HG03457 (cell line): ENCODE measurements around the gene GALNT11.
"Not testable (repeated sequence)": the region's sequence is repeated elsewhere in the genome, so short reads cannot be mapped to it uniquely, and the experiment has no call there.

Source experiments
- ATAC-seq: cut with Tn5 transposase; IDR thresholded peaks from one replicate; pipeline ENCODE4 v1.9.1; 2021; ENCODE audit warnings: moderate number of reproducible peaks; ENCODE audit not compliant: unreplicated experiment

The GALNT11 gene

DNA sequence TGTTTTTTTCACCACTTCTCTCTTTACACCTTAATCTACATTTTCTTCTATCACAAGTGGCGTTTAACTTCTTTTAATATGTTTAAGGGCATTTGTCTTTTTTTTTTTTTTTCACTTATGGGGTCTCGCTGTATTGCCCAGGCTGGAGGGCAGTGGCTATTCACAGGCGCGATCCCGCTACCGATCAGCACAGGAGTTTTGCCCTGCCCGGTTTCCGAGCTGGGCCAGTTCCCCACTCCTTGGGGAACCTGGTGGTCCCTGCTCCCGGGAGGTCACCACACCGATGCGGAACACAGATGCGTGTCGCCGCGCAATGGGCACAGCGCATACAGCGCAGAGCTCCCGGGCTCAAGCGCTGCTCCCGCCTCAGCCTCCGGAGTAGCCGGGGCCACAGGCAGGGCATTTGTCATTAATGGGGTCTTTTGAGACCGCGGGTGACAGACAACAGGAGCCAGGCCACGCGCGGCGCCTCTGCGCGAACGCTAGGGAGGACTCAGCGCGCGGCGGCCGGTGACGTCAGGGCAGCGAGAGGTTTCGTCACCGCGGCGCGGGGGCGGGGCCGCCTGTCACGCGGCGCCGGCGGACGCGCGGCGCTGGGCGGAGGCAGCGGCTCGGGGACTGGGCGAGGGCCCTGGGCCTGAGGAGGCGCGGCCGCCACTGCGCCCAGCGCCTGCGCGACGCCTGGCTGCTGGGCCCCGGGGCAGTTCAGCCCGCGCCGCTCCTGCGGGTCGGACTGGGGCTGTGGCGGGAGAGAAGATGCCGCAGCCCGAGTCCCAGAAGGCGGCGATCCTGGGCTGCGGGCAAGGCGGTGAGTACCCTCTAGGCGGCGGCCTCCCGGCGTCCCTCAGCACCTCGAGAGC lies at the start of gene GALNT11:
TSS of gene GALNT11 (plus strand) at position 598 of the 860 bp plus-strand sequence. CDS start 68,554 bp downstream, outside the sequence.
- ATAC-seq, result peak; percentile 98

DNA sequence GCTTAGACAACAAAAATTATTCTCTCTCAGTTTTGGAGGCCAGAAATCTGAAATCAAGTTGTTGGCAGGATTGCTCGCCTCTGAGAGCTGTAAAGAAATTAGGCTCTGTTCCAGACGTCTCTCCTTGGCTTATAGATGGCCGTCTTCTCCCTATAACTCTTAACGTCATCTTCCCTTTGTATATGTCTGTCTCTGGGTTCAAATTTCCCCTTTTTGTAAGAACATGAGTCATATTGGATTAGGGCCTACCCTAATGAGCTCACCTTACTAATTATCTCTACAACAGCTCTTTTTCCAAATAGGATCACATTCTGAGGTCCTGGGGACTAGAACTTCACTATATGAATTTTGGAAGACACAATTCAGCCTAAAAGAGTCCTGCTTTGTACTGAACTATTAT lies 46.9 kb upstream of the GALNT11 start:
- ATAC-seq, result no peak

DNA sequence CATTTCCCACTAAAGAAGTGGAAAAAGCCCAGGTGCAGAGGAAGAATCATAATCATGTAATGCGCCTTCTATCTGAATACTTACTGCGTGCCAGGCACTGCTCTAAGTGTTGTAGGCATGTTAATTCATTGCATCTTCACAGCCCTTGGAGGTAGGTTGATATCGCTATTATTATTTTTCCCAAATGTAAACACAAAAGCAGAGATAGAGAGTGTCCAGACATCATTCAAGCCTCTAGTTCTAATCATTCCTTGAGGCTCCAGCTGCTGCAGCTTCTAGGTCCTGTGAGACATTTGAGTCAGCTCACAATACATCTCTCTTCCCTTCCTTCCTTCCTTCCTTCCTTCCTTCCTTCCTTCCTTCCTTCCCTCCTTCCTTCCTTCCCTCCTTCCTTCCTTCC lies 44.3 kb upstream of the GALNT11 start:
- ATAC-seq, result no peak

DNA sequence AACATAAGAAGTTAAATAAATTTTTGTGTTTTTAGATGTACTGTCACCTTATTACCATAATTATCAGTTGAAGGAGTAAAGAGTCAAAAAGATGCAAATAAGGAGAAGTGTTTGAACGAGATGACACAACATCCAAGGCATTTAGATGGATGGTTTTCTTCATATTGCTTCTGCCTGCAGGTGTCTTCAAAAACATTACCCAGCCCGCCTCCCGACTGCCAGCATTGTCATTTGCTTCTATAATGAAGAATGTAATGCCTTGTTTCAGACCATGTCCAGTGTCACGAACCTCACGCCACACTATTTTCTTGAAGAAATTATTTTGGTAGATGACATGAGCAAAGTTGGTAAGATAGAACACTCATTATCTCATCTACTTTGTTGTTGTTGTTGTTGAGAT lies 42.7 kb upstream of the GALNT11 start:
- ATAC-seq, result no peak

DNA sequence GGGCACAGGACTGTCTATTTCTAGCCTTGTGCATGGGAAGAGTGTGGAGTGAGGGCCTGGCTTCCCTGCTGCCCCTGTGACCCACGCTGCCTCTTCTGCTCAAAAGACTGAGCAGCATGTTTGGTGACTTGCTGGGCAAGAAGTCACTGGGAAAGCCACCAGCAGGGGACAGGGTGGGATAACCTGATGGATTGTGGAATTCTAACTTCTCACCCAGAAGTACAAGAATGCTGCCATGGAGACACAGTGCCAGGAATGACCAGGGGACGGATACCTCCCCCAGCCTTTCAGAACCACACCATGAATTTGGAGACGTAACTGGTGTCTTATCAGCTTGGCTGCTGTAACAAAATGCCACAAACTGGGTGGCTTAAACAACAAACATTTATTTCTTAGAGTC lies 40.9 kb upstream of the GALNT11 start:
- ATAC-seq, result no peak

DNA sequence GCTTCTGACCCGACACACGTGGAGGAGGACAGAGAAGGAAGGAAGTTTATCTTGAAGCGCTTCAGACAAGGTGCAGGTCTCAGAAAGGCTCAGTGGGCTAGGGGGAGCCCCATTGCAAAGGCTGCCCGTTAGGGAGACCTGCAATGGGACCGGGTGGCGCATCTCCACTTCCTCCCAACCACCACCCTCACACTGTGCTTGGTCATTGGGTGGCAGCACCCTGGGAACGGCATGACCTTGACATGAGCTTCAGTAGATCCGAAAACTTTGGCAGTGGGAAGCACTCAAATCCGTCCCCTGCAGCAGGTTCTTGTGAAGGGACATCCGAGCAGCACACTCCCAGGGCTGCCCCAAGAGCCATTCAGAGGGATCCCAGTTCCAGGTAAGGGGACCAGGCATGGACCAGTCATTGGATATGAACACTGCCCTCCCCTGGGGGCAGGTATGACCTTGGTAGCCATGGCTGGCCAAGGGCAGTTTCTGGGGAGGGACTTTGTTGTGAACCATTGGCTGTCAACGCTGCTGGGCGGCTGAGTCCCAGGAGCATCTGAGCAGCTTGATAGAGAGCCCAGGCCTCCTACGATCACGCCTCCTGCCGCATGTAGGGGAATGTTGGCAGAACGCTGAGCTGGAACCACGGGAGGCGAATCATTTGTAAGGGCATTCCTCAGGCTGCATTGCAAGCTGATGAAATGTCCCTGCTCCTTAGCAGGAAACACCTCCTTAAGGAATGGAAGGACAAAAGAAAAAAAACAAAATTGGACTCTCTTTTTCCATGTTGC lies 37.5 kb upstream of the GALNT11 start:
- ATAC-seq, result no peak

DNA sequence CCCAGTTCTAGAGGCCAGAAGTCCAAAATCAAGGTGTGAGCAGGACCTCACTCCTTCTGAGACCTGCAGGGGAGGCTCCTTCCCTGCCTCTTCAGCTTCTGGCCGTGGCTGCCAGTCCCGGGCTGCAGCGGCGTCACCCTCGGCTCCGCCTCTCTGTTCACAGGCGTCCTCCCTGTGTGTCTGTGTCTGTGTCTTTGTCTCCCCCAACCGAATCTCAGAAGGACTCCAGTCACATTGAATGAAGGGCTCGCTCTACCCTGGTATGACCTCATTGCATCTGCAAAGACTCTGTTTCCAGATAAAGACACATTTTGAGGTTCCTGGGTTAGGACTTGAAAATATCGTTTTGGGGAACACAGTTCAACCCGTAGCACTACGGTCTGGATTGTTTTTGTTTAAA lies 33.1 kb upstream of the GALNT11 start:
- ATAC-seq, result no peak

DNA sequence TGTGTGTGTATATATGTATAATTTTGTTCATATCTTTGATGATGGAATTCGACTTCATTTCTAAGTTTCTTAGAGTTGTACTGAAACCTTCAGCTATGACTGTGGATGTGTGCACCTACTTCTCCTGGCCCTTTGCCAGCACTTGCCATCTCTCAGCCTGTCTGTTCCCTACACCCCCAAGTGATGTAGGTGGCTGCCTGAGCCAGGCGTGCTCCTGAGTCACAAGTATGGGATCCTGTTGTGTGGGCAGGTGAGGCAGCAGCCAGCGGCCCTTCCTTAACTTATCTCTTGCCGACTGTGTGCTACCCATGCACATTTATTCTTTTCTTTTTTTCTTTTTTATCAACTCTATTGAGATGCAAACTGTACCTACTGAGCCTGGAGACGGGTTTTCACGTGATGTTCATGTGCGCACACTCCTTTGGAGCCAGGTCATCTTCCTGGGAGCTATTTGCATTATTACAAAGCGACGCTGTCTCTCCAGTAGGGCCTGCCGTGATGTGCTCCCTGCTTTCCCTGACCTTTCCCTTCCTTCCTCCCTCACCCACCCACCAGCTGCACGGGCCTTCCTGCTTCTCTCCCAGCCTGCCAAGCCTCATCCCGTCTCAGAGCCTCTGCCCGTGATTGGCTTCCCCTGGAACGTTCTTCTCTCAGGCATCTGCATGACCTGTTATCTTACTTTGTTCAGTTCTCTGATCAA lies 31.3 kb upstream of the GALNT11 start:
- no peak for ATAC-seq

DNA sequence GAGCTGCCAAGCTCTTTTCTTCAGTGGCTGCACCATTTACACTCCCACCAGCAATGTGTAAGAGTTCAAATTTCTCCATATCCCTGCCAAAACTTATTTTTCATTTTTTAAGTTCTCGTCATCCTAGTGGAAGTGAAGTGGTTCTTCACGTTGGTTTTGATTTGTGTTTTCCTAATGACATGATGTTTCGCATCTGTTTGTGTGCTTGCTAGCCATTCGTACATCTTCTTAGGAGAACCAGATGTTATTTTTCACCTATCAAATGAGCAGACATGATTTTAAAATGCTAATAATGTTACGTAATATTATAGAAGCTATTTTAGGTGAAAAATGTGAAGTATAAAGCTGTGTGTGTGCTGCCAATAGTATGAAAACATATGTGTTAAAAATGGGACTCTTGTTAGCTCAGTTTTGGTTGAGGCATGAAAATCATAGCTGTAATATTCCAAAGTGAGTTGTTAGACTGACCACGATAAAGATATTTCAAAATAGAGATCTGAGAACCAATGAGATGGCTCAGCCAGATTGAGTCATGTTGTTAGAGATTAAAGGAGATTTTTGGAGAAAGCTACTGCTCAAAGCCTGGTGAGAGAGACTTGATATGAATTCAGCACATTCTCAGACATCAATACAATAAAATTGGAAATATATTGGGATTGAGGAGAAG lies 25.9 kb upstream of the GALNT11 start:
- ATAC-seq, result no peak

DNA sequence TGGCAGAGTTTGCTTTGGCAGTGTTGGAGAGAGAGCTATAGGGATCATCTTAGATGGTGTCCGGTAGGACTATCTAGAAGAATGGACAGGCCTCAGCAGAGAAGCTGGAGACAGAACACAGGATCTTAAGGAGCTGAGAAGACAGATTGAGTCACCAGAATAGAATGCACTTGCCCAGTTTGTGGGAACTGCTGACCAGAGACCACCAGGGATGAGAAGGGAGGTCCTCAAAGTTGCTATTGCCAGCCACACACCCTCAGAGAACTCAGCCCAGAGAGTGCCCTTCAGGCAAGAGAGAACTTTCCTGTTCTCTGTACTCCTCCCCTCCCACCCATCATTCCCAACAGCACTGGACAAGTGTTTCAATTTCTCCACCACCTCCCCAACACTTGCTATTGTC lies 25.3 kb upstream of the GALNT11 start:
- no peak for ATAC-seq

DNA sequence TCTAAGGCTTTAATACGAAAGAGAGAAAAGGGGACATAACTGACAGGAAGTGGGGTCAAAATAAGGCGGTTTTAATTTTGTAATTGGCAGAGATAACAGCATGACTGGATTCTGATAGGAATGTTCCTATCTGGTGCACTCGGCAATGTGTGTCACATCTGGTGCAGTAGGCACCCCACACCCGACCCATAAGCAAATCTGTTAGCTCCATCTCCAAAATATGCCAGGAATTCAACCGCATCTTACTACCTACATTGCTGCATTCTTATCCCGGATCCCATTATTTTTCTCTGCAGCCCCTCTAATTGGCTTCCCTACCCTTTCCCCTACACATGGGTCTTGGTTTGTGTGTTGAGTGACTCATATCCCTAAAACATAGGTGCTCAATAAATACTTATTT lies 19.1 kb upstream of the GALNT11 start:
- ATAC-seq, result no peak

DNA sequence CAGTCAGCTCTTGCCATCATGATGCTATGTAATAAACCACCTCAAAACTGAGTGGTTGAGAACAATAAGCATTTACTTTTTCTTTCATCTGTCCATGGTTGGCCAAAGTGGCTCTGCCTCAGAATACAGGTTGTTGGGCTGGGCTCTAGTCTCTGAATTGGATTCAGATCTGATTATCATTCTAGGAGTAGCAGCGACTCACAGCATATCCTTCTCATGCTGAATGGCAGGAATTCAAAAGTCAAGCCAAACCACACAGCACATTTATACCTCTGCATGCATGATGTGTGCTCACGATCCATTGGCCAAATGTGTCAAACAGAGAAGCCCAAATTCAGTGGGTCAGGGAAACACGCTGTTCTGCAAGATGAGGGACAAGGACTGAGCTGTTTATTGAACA lies 13.6 kb upstream of the GALNT11 start:
- no peak for ATAC-seq

DNA sequence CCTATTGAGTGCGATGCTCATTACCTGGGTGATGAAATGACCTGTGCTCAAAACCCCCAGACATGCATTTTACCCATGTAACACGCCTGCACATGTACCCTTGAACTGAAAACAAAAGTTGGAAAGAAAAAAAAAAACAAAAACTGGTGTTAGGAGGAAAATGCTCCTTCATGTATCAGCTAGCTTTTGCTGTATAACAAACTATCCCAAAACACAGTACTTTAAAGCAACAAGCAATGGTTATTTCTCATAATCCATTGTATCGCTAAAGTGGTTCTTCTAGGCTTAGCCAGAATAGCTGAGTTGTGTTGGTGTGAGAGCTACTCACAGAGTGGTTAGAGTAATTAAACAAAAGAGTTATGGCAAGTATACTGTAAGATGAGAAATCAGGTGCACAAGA lies 12.2 kb upstream of the GALNT11 start:
- no peak for ATAC-seq

DNA sequence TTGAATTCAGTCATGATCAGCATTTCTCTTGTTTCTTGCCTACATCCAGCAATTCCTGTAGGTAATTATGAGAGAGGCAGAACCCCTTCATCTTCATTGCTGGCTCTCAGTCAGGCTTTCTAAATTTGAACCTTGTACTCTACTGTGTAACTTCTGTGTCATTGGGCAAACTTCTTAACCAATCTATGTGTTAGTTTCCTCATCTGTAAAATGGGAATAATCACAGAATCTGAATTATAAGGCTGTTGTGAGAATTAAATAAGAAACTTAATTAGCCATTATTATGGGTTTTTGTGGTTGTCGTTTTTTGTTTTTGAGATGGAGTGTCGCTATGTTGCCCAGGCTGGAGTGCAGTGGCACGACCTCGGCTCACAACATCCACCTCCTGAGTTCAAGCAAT lies 11.5 kb upstream of the GALNT11 start:
- ATAC-seq, result no peak

DNA sequence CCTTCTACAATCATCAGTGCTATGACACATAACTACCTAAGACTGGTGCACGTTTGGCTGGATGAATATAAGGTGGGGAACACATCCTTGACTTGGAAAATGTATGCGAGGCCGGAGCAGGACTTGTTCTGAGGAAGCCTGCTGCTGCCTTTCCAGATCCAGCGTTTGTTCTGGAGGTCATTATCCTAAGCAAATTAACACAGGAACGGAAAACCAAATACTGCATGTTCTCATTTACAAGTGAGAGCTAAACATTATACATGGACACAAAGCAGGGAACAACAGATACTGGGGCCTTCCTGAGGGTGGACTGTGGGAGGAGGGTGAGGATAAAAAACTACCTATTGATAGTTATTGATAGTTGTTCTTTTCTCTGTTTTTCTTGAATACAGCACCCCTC lies 10.8 kb upstream of the GALNT11 start:
- ATAC-seq, result no peak

DNA sequence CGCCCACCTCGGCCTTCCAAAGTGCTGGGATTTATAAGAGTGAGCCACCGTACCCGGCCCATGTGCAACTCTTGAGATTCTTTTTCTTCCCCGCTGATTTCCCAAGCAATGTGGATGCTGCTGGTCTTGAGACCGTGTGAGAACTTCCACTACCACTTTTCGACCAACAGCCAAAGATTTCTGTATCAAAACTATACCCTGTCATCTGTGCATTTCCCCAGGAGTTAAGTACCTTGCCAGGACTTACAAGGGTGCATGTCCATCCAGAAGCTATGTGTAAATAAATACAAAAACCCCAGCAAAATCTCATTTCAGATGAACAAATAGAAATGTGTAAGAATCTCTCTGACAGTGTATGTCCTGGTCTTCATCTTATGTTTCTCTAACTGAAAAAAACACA lies 9.9 kb upstream of the GALNT11 start:
- no peak for ATAC-seq

DNA sequence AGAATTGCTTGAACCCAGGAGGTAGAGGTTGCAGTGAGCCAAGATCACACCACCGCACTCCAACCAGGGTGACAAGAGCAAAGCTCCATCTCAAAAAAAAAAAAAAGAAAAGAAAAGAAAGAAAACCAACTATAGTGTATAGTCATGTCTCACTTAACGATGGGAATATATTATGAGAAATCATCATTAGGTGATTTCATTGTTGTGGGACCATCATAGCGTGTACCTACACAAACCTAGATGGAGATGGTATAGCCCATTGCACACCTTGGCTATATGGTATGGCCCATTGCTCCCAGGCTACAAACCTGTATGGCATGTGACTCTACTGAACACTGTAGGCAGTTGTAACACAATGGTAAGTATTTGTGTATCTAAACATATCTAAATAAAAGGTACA lies 8.5 kb upstream of the GALNT11 start:
- ATAC-seq, result no peak

DNA sequence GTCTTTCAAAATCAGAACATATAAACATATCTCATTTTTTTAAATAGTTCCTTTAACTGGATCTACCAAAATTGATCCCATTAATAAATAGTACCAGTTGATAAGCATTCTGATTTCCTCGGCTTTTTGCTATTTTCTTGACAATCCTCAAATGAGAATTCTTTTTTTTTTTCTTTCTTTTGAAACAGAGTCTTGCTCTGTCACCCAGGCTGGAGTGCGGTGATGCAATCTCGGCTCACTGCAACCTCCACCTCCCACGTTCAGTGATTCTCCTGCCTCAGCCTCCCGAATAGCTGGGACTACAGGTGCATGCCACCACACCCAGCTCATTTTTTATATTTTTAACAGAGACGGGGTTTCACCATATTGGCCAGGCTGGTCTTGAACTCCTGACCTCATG lies 7.8 kb upstream of the GALNT11 start:
- not testable (repeated sequence) for ATAC-seq

DNA sequence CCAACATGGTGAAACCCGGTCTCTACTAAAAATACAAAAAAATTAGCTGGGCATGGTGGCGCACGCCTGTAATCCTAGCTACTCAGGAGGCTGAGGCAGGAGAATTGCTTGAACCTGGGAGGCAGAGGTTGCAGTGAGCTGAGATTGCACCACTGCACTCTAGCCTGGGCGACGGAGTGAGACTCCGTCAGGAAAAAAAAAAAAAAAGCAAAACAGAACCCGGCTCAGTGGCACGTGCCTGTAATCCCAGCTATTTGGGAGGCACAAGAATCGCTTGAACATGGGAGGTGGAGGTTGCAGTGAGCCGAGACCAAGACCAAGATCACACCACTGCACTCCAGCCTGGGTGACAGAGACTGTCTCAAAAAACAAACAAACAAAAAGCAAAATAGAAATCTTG lies 3.7 kb upstream of the GALNT11 start:
- ATAC-seq, result not testable (repeated sequence)

DNA sequence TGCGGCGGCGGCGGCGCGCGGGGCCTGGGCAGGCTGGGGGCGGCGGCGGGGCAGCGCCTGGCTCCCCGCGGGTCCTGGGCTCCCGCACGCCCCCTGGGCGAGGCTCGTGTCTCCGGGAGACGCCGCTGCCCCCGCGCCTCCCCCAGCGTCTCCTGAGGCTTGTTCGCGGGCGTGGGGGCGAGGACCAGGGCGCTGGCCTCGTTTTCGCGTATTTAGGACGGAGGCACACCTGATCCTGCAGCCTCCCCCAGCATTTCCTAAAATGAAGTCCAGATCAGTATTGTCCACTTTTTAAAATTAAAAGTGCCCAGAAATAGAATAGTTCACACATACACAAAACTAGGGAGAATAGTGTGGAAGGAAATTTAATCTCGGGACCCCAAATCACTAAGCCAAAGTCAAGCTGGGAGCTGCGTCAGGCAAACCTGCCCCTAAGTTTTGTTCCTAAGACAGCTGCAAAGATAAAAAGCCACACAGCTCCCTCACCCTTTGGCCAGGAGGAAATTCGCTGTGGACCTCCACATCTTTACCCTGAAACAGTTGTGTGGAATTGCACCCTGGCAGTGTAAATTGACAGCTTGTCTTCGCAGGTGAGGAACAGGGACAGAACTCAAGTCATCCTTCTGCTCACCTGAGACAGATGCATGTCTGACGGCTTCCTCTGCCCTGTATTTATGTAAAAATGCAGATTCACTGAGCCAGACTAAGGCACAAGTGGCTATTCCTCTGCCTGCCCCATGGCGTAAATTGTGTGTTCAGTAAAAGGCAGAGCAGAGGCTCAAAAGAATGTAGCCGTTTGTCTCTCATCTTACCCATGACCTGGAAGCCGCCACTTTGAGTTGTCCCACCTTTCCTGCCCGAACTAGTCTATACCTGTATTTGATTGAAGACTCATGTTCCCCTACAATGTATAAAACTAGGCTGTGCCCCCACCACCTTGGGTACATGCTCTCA lies 740 bp downstream of the GALNT11 start:
- ATAC-seq, result no peak
